CD8-positive, alpha-beta memory T cell (primary cell): ENCODE measurements around the gene PFDN1. TPM values are rescaled to one million over a fixed set of nuclear protein-coding genes. Genes with fewer than 3 reads are reported as not detected.

ENCODE experiments used
- CTCF ChIA-PET: fragments of 350-600 bp; sonication (Branson Sonifier 250); formaldehyde crosslinking; loops from one replicate; lab custom pipeline; 2021; ENCODE audit warnings: antibody characterized with exemption; lab: Charles Lee
- POLR2A ChIA-PET: fragments of 350-600 bp; sonication (Branson Sonifier 250); formaldehyde crosslinking; loops from one replicate; lab custom pipeline; 2021; ENCODE audit warnings: antibody characterized with exemption; lab: Charles Lee
- DNase-seq, 5 donors: peaks; one replicate each; pipeline versions ENCODE4 v3.0.0 to v3.0.0-alpha.2; 2020 to 2022; ENCODE audit warnings: mixed read lengths in 1 of 5
- H3K27ac ChIP-seq: one replicate; pipeline ENCODE4 v1.7.0; 2013; ENCODE audit warnings: low read depth, mild to moderate bottlenecking, low read length, moderate library complexity
- H3K27me3 ChIP-seq: 2 replicates; pipeline ENCODE4 v1.7.0; 2013; ENCODE audit warnings: low read length, mild to moderate bottlenecking; ENCODE audit not compliant: insufficient read depth, poor library complexity, severe bottlenecking
- H3K36me3 ChIP-seq: 2 replicates; pipeline ENCODE4 v1.7.0; 2013; ENCODE audit warnings: mild to moderate bottlenecking, low read length, moderate library complexity; ENCODE audit not compliant: insufficient read depth
- H3K4me1 ChIP-seq: 2 replicates; pipeline ENCODE4 v1.7.0; 2013; ENCODE audit warnings: mild to moderate bottlenecking, low read length, moderate library complexity; ENCODE audit not compliant: insufficient read depth
- H3K4me3 ChIP-seq: 2 replicates; pipeline ENCODE4 v1.7.0; 2013; ENCODE audit warnings: mild to moderate bottlenecking, low read length
- H3K9me3 ChIP-seq: 2 replicates; pipeline ENCODE4 v1.7.0; 2013; ENCODE audit warnings: mild to moderate bottlenecking, low read length
- H3K27ac Mint-ChIP-seq, 8 donors: one replicate each; pipeline ENCODE4 v1.8.0; 2020 to 2021; ENCODE audit warnings: mixed read lengths in 8 of 8, mild to moderate bottlenecking in 6 of 8, inconsistent platforms in 3 of 8, moderate library complexity in 3 of 8
- H3K27me3 Mint-ChIP-seq, 2 donors: one replicate each; pipeline ENCODE4 v1.8.0; 2020 to 2021; ENCODE audit warnings: mixed read lengths in 2 of 2, mild to moderate bottlenecking in 1 of 2, moderate library complexity in 1 of 2
- H3K36me3 Mint-ChIP-seq, 3 donors: one replicate each; pipeline ENCODE4 v1.8.0; 2020 to 2021; ENCODE audit warnings: mixed read lengths in 3 of 3, inconsistent platforms in 1 of 3, mild to moderate bottlenecking in 1 of 3
- H3K4me1 Mint-ChIP-seq, 3 donors: one replicate each; pipeline ENCODE4 v1.8.0; 2020 to 2021; ENCODE audit warnings: mixed read lengths in 3 of 3, inconsistent platforms in 1 of 3, mild to moderate bottlenecking in 1 of 3
- H3K4me3 Mint-ChIP-seq, 7 donors: one replicate each; pipeline ENCODE4 v1.8.0; 2020 to 2021; ENCODE audit warnings: mixed read lengths in 7 of 7, mild to moderate bottlenecking in 6 of 7, moderate library complexity in 4 of 7, inconsistent platforms in 2 of 7
- H3K9me3 Mint-ChIP-seq, 5 donors: one replicate each; pipeline ENCODE4 v1.8.0; 2020 to 2022; ENCODE audit warnings: mixed read lengths in 5 of 5, mild to moderate bottlenecking in 3 of 5, moderate library complexity in 2 of 5, inconsistent platforms in 1 of 5
- polyA plus RNA-seq: library from polyadenylated mRNA; unstranded; fragments of 300-500 nt; fragmentation: Illumina TruSeq; gene quantifications from one replicate; pipeline ENCODE4 v1.2.3, GENCODE V29; 2021
- total RNA-seq, 2 experiments: library from RNA; stranded (reverse); gene quantifications; one replicate each; pipeline ENCODE4 v1.2.3, GENCODE V29; 2021

PFDN1 gene
- total and polyA plus RNA-seq, 3 experiments from 2014 or later: 71.2 to 115 (median 73.2) TPM

GRCh38 chr5:140328036-140328764, 25.3 kb upstream of the PFDN1 start:
- no peaks in the 10 kb centered on the region for H3K4me1 Mint-ChIP-seq
- POLR2A ChIA-PET: no interaction called here
- Histone ChIP-seq H3K27me3 (no peaks in the 10 kb centered on the region), H3K36me3 (no peaks in the 10 kb centered on the region), H3K4me3 (no peak overlapping the region), H3K9me3 (no peaks in the 10 kb centered on the region), H3K27ac (no peak overlapping the region), H3K4me1 (no peaks in the 10 kb centered on the region)
- H3K9me3 Mint-ChIP-seq: no peaks in the 10 kb centered on the region
- no peak overlapping the region for H3K4me3 Mint-ChIP-seq
- peaks cover 1 to 13% of the 10 kb centered on the region in 2 donors for H3K27me3 Mint-ChIP-seq
- no peaks in the 10 kb centered on the region for H3K36me3 Mint-ChIP-seq
- no peak overlapping the region for H3K27ac Mint-ChIP-seq
- no peak for DNase-seq
- CTCF ChIA-PET: no interaction called here

GRCh38 chr5:140327589-140327988, 24.7 kb upstream of the PFDN1 start:
- Mint-ChIP-seq H3K36me3 (no peaks in the 10 kb centered on the region), H3K27ac (no peak overlapping the region), H3K4me3 (no peak overlapping the region), H3K9me3 (no peaks in the 10 kb centered on the region), H3K4me1 (no peaks in the 10 kb centered on the region), H3K27me3 (peaks cover 1 to 13% of the 10 kb centered on the region in 2 donors)
- H3K27ac ChIP-seq: no peak overlapping the region
- POLR2A ChIA-PET: no interaction called here
- CTCF ChIA-PET: no interaction called here
- no peak for DNase-seq
- H3K36me3 ChIP-seq: no peaks in the 10 kb centered on the region
- no peaks in the 10 kb centered on the region for H3K4me1 ChIP-seq
- H3K9me3 ChIP-seq: no peaks in the 10 kb centered on the region
- no peak overlapping the region for H3K4me3 ChIP-seq
- H3K27me3 ChIP-seq: no peaks in the 10 kb centered on the region

- no peak for DNase-seq
- ChIA-PET POLR2A (no interaction called here), CTCF (interaction anchor here (0.9 kb wide), 1 partner anchor 38 kb away, joined by 3 read pairs; no protein-coding TSS in a partner anchor)
- H3K27ac ChIP-seq: no peak overlapping the region
- no peaks in the 10 kb centered on the region for H3K4me1 ChIP-seq
- Mint-ChIP-seq H3K9me3 (no peaks in the 10 kb centered on the region), H3K36me3 (no peaks in the 10 kb centered on the region), H3K4me3 (no peak overlapping the region), H3K4me1 (no peaks in the 10 kb centered on the region), H3K27me3 (peaks cover 0 to 9% of the 10 kb centered on the region in 2 donors), H3K27ac (no peak overlapping the region)
- no peaks in the 10 kb centered on the region for H3K36me3 ChIP-seq
- no peaks in the 10 kb centered on the region for H3K27me3 ChIP-seq
- H3K9me3 ChIP-seq: no peaks in the 10 kb centered on the region
- H3K4me3 ChIP-seq: no peak overlapping the region
Measured at GRCh38 chr5:140325486-140325885, 22.6 kb upstream of the PFDN1 start.

- Mint-ChIP-seq H3K27ac (no peak overlapping the region), H3K4me3 (no peak overlapping the region), H3K9me3 (no peaks in the 10 kb centered on the region), H3K36me3 (no peaks in the 10 kb centered on the region), H3K27me3 (peaks cover 0 to 8% of the 10 kb centered on the region in 2 donors), H3K4me1 (no peaks in the 10 kb centered on the region)
- Histone ChIP-seq H3K9me3 (no peaks in the 10 kb centered on the region), H3K27ac (no peak overlapping the region), H3K4me3 (no peak overlapping the region), H3K36me3 (no peaks in the 10 kb centered on the region), H3K4me1 (no peaks in the 10 kb centered on the region), H3K27me3 (no peaks in the 10 kb centered on the region)
- no peak for DNase-seq
- POLR2A ChIA-PET: no interaction called here
- CTCF ChIA-PET: interaction anchor here (0.9 kb wide), 1 partner anchor 39 kb away, joined by 3 read pairs; no protein-coding TSS in a partner anchor
Measured at GRCh38 chr5:140324617-140325241, 21.8 kb upstream of the PFDN1 start.

DNA sequence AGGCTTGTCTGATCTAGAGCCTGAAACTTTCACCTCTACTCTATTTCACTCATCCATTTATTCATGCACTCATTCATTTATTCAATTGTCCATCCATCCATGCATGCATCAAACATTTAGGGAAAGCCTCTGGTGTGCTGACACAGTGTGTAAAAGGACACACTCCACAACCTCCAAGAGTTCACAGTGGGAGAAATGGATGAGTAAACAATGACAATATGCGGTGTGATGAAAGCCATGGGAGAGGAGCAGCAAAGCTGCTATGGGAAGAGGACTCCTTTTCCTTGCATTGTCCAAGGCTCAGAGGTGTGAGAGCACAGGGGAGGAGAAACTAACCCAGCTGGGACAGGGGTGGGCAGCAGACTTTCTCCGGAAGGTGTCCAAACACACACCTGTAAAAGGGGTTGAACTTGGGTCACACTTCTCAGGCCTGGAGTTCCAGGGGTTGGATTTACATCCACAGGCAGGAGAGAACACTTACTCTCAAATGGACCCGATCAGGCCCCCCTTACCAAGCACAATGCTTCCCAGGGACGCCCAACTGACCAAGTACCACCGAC, 21.2 kb upstream of the PFDN1 start:
- H3K36me3 Mint-ChIP-seq: no peaks in the 10 kb centered on the region
- H3K4me3 ChIP-seq: no peak overlapping the region
- CTCF ChIA-PET: no interaction called here

GRCh38 chr5:140322751-140323731, 20.1 kb upstream of the PFDN1 start:
- H3K4me1 Mint-ChIP-seq: no peaks in the 10 kb centered on the region
- H3K4me3 Mint-ChIP-seq: no peak overlapping the region
- Histone ChIP-seq H3K27me3 (no peaks in the 10 kb centered on the region), H3K4me3 (no peak overlapping the region), H3K27ac (no peak overlapping the region), H3K4me1 (no peaks in the 10 kb centered on the region), H3K36me3 (no peaks in the 10 kb centered on the region), H3K9me3 (no peaks in the 10 kb centered on the region)
- H3K9me3 Mint-ChIP-seq: no peaks in the 10 kb centered on the region
- no peak overlapping the region for H3K27ac Mint-ChIP-seq
- ChIA-PET POLR2A (no interaction called here), CTCF (no interaction called here)
- H3K27me3 Mint-ChIP-seq: peaks cover 0 to 3% of the 10 kb centered on the region in 2 donors
- no peaks in the 10 kb centered on the region for H3K36me3 Mint-ChIP-seq
- no peak for DNase-seq

More for the DNA sequence above, 21.2 kb upstream of the PFDN1 start:
- Histone ChIP-seq H3K27ac (no peak overlapping the region), H3K9me3 (no peaks in the 10 kb centered on the region), H3K27me3 (no peaks in the 10 kb centered on the region), H3K4me1 (no peaks in the 10 kb centered on the region), H3K36me3 (no peaks in the 10 kb centered on the region)
- Mint-ChIP-seq H3K4me3 (no peak overlapping the region), H3K27me3 (peaks cover 0 to 3% of the 10 kb centered on the region in 2 donors), H3K9me3 (no peaks in the 10 kb centered on the region), H3K4me1 (no peaks in the 10 kb centered on the region), H3K27ac (no peak overlapping the region)
- POLR2A ChIA-PET: no interaction called here
- DNase-seq: no peak

GRCh38 chr5:140321796-140322195, 18.9 kb upstream of the PFDN1 start:
- POLR2A ChIA-PET: no interaction called here
- Histone ChIP-seq H3K27ac (no peak overlapping the region), H3K27me3 (no peaks in the 10 kb centered on the region), H3K36me3 (no peaks in the 10 kb centered on the region), H3K9me3 (no peaks in the 10 kb centered on the region), H3K4me3 (no peak overlapping the region), H3K4me1 (no peaks in the 10 kb centered on the region)
- CTCF ChIA-PET: interaction anchor here (0.8 kb wide), 1 partner anchor 30 kb away, joined by 3 read pairs; no protein-coding TSS in a partner anchor
- no peak overlapping the region for H3K4me3 Mint-ChIP-seq
- H3K27ac Mint-ChIP-seq: no peak overlapping the region
- DNase-seq: no peak
- H3K9me3 Mint-ChIP-seq: no peaks in the 10 kb centered on the region
- no peaks in the 10 kb centered on the region for H3K36me3 Mint-ChIP-seq
- H3K27me3 Mint-ChIP-seq: no peaks in the 10 kb centered on the region
- no peaks in the 10 kb centered on the region for H3K4me1 Mint-ChIP-seq
